ENCODE results near the gene KIF2A. TPM values are rescaled to one million over a fixed set of nuclear protein-coding genes. Genes with fewer than 3 reads are reported as not detected.

Gene KIF2A
- total RNA-seq, 1 experiment from 2014 or later: 86.1 TPM

DNA sequence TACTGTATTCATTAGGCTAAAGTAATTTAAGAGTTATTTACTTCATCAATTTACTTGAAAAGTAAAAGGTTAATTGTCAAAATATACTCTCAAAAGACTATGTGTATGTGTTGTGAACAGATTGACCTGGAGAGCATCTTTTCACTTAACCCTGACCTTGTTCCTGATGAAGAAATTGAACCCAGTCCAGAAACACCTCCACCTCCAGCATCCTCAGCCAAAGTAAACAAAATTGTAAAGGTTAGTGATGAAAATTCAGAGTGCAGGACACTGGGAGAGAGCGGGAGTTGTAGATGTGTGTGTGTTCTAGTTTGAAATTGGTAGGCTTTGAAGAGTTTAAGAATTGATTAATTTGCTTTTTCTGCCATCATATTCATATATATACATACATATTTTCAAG lies 41.9 kb downstream of the KIF2A start:
- H3K27me3 ChIP-seq (ENCODE audit: insufficient read depth, low read length): no peaks in the 10 kb centered on the region
- H3T11ph ChIP-seq (ENCODE audit: low read length): no peak overlapping the region
- H3K79me2 ChIP-seq (ENCODE audit: insufficient read depth, low read length): peaks cover under 1% of the 10 kb centered on the region; the same call in 1 of the 2 replicates
- H3K14ac ChIP-seq (ENCODE audit: insufficient read depth, low read length): no peak overlapping the region
- H3K4me3 Mint-ChIP-seq: no peak overlapping the region
- no peak overlapping the region for H4K91ac ChIP-seq (ENCODE audit: insufficient read length, low read depth, low read length)
- no peak overlapping the region for H2AFZ ChIP-seq (ENCODE audit: low read length)
- H3K56ac ChIP-seq (ENCODE audit: insufficient read length, low read depth, low read length): no peak overlapping the region
- no peak overlapping the region for H3K18ac ChIP-seq (ENCODE audit: insufficient read length, low read depth, low read length)
- no peak overlapping the region for H2AK5ac ChIP-seq (ENCODE audit: insufficient read length, low read length)
- no peaks in the 10 kb centered on the region for H3K79me1 ChIP-seq (ENCODE audit: insufficient read depth, low read depth, low read length, poor library complexity, severe bottlenecking)
- H3K4ac ChIP-seq (ENCODE audit: low read depth, low read length): no peak overlapping the region
- no peak overlapping the region for H3K4me2 ChIP-seq (ENCODE audit: insufficient read depth, insufficient read length, low read length)
- no peak overlapping the region for H4K5ac ChIP-seq (ENCODE audit: insufficient read length, low read depth, low read length)
- no peak overlapping the region for H2BK12ac ChIP-seq (ENCODE audit: insufficient read length, low read depth, low read length)
- peaks cover 9 to 51% (median 46%) of the 10 kb centered on the region in 3 experiments; a peak in 6 of 7 replicates for H3K36me3 Mint-ChIP-seq (ENCODE audit: insufficient read depth in 1 of 3, low read depth in 3 of 3)
- no peak overlapping the region for H3K27ac Mint-ChIP-seq
- no peaks in the 10 kb centered on the region for H3K4me1 ChIP-seq (ENCODE audit: insufficient read depth, low read length)
- H3K27me3 Mint-ChIP-seq (ENCODE audit: low read depth): no peaks in the 10 kb centered on the region
- TF ChIP-seq, protein P1, sequence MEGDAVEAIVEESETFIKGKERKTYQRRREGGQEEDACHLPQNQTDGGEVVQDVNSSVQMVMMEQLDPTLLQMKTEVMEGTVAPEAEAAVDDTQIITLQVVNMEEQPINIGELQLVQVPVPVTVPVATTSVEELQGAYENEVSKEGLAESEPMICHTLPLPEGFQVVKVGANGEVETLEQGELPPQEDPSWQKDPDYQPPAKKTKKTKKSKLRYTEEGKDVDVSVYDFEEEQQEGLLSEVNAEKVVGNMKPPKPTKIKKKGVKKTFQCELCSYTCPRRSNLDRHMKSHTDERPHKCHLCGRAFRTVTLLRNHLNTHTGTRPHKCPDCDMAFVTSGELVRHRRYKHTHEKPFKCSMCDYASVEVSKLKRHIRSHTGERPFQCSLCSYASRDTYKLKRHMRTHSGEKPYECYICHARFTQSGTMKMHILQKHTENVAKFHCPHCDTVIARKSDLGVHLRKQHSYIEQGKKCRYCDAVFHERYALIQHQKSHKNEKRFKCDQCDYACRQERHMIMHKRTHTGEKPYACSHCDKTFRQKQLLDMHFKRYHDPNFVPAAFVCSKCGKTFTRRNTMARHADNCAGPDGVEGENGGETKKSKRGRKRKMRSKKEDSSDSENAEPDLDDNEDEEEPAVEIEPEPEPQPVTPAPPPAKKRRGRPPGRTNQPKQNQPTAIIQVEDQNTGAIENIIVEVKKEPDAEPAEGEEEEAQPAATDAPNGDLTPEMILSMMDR (conservative IDR thresholded peaks at IDR 0.05): no peak
- no peak overlapping the region for H2BK20ac ChIP-seq (ENCODE audit: low read depth, low read length, poor library complexity, severe bottlenecking)
- H3K9me3 ChIP-seq (ENCODE audit: control insufficient read depth, low read depth, low read length): no peaks in the 10 kb centered on the region
- no peak overlapping the region for H3K23ac ChIP-seq (ENCODE audit: insufficient read length, low read depth, low read length)
- H2BK15ac ChIP-seq (ENCODE audit: low read depth, low read length): no peak overlapping the region
- no peak overlapping the region for H2BK120ac ChIP-seq (ENCODE audit: low read depth, low read length, poor library complexity, severe bottlenecking)
- H3K27ac ChIP-seq (ENCODE audit: insufficient read length, low read depth, low read length): no peak overlapping the region
- H3K4me1 Mint-ChIP-seq: no peaks in the 10 kb centered on the region
- no peak overlapping the region for H4K8ac ChIP-seq (replicated peaks; ENCODE audit: insufficient read length, low read depth, low read length)
- no peak overlapping the region for H2BK5ac ChIP-seq (ENCODE audit: insufficient read length, low read length)
- WGBS (ENCODE audit: extremely low coverage, insufficient read length, low lambda C conversion rate): no CpG with 5 or more reads among the region's 1 CpG
- no peaks in the 10 kb centered on the region for H4K20me1 ChIP-seq (ENCODE audit: control insufficient read depth, insufficient read depth, insufficient read length)
- no peaks in the 10 kb centered on the region for H3K23me2 ChIP-seq (ENCODE audit: insufficient read length, low read depth, low read length, poor library complexity, severe bottlenecking)
- H3K9ac ChIP-seq (ENCODE audit: extremely low read depth, insufficient read length, low read length): no peak overlapping the region
- H3K9me3 Mint-ChIP-seq: no peaks in the 10 kb centered on the region
- DNase-seq: no peak

Data from H9 (cell line).